ENCODE data around the gene LPAR1. TPM values are rescaled to one million over a fixed set of nuclear protein-coding genes. Genes with fewer than 3 reads are reported as not detected.

Gene LPAR1
- total and polyA plus RNA-seq, 10 of the 15 experiments (the other 5 are each of a cell fraction or from before 2014, with no cell fraction given): 3.3 to 12.9 (median 8.4) TPM

GRCh38 chr9:110971234-110971633 lies 67.0 kb downstream of the LPAR1 start:
- WGBS (ENCODE audit: insufficient coverage, insufficient replicate concordance, low lambda C conversion rate, missing lambda C conversion rate): 89% methylated on average over 2 of the region's 2 CpGs
- Histone ChIP-seq H4K20me1 (ENCODE audit: control insufficient read depth, insufficient read depth) (no peaks in the 10 kb centered on the region), H3K79me2 (ENCODE audit: control insufficient read depth, insufficient read depth, low read length) (no peaks in the 10 kb centered on the region), H3K27me3 (replicated peaks in 1 of 2; ENCODE audit: control insufficient read depth in 2 of 2, insufficient read depth in 2 of 2, low read length in 1 of 2) (no peaks in the 10 kb centered on the region), H3K4me1 (ENCODE audit: control insufficient read depth, insufficient read depth, low read length) (no peaks in the 10 kb centered on the region), H3K27ac (ENCODE audit: control insufficient read depth, insufficient read depth) (no peak overlapping the region), H3K4me2 (ENCODE audit: control insufficient read depth, insufficient read depth) (no peak overlapping the region), H3K9me3 (replicated peaks; ENCODE audit: control insufficient read depth, insufficient read depth, low read length) (no peaks in the 10 kb centered on the region), H2AFZ (ENCODE audit: control insufficient read depth, low read depth, low read length) (no peak overlapping the region), H3K36me3 (ENCODE audit: control insufficient read depth in 2 of 2, insufficient read depth in 2 of 2, low read length in 1 of 2) (no peaks in the 10 kb centered on the region), H3K4me3 (no peak overlapping the region), H3K9ac (ENCODE audit: control insufficient read depth, insufficient read depth, low read length) (no peak overlapping the region)
- intact Hi-C loops (cut with micrococcal nuclease; ENCODE audit: unreplicated experiment) (no loop called here), in situ Hi-C loops (cut with MboI) (no loop called here)
- TF ChIP-seq ZNF24 (IDR thresholded peaks at IDR 0.05) (no peak), NR2C2 (IDR thresholded peaks at IDR 0.05; ENCODE audit: borderline replicate concordance, control insufficient read depth, insufficient read length, low read depth) (no peak), FOXM1 (IDR thresholded peaks at IDR 0.05; ENCODE audit: low read depth, low read length) (no peak), ETV6 (conservative IDR thresholded peaks at IDR 0.05 in 1 of 2, IDR thresholded peaks at IDR 0.05 in 1 of 2; ENCODE audit: borderline replicate concordance in 1 of 2, low read depth in 1 of 2) (no peak), ZNF384 (IDR thresholded peaks at IDR 0.05; ENCODE audit: borderline replicate concordance, low read depth, low read length) (no peak), SMARCA5 (IDR thresholded peaks at IDR 0.05) (no peak), KAT2A (conservative IDR thresholded peaks at IDR 0.05; ENCODE audit: control insufficient read depth, low read depth, low read length) (no peak), LARP7 (IDR thresholded peaks at IDR 0.05) (no peak)
- TF ChIP-seq, protein P1, sequence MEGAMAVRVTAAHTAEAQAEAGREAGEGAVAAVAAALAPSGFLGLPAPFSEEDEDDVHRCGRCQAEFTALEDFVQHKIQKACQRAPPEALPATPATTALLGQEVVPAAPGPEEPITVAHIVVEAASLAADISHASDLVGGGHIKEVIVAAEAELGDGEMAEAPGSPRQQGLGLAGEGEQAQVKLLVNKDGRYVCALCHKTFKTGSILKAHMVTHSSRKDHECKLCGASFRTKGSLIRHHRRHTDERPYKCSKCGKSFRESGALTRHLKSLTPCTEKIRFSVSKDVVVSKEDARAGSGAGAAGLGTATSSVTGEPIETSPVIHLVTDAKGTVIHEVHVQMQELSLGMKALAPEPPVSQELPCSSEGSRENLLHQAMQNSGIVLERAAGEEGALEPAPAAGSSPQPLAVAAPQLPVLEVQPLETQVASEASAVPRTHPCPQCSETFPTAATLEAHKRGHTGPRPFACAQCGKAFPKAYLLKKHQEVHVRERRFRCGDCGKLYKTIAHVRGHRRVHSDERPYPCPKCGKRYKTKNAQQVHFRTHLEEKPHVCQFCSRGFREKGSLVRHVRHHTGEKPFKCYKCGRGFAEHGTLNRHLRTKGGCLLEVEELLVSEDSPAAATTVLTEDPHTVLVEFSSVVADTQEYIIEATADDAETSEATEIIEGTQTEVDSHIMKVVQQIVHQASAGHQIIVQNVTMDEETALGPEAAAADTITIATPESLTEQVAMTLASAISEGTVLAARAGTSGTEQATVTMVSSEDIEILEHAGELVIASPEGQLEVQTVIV (IDR thresholded peaks at IDR 0.05; ENCODE audit: borderline replicate concordance, partially characterized antibody): no peak
- TF ChIP-seq, protein P2, sequence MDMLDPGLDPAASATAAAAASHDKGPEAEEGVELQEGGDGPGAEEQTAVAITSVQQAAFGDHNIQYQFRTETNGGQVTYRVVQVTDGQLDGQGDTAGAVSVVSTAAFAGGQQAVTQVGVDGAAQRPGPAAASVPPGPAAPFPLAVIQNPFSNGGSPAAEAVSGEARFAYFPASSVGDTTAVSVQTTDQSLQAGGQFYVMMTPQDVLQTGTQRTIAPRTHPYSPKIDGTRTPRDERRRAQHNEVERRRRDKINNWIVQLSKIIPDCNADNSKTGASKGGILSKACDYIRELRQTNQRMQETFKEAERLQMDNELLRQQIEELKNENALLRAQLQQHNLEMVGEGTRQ (IDR thresholded peaks at IDR 0.05; ENCODE audit: borderline replicate concordance, low read depth, low read length): no peak
- TF ChIP-seq, protein P3, sequence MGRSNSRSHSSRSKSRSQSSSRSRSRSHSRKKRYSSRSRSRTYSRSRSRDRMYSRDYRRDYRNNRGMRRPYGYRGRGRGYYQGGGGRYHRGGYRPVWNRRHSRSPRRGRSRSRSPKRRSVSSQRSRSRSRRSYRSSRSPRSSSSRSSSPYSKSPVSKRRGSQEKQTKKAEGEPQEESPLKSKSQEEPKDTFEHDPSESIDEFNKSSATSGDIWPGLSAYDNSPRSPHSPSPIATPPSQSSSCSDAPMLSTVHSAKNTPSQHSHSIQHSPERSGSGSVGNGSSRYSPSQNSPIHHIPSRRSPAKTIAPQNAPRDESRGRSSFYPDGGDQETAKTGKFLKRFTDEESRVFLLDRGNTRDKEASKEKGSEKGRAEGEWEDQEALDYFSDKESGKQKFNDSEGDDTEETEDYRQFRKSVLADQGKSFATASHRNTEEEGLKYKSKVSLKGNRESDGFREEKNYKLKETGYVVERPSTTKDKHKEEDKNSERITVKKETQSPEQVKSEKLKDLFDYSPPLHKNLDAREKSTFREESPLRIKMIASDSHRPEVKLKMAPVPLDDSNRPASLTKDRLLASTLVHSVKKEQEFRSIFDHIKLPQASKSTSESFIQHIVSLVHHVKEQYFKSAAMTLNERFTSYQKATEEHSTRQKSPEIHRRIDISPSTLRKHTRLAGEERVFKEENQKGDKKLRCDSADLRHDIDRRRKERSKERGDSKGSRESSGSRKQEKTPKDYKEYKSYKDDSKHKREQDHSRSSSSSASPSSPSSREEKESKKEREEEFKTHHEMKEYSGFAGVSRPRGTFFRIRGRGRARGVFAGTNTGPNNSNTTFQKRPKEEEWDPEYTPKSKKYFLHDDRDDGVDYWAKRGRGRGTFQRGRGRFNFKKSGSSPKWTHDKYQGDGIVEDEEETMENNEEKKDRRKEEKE (IDR thresholded peaks at IDR 0.05): no peak
- TF ChIP-seq, protein P4, sequence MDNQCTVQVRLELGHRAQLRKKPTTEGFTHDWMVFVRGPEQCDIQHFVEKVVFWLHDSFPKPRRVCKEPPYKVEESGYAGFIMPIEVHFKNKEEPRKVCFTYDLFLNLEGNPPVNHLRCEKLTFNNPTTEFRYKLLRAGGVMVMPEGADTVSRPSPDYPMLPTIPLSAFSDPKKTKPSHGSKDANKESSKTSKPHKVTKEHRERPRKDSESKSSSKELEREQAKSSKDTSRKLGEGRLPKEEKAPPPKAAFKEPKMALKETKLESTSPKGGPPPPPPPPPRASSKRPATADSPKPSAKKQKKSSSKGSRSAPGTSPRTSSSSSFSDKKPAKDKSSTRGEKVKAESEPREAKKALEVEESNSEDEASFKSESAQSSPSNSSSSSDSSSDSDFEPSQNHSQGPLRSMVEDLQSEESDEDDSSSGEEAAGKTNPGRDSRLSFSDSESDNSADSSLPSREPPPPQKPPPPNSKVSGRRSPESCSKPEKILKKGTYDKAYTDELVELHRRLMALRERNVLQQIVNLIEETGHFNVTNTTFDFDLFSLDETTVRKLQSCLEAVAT (IDR thresholded peaks at IDR 0.05): no peak
- ATAC-seq (no peak), DNase-seq (ENCODE audit: low read depth, low spot score) (no peak), FAIRE-seq (no peak)
- ChIA-PET RAD21 (ENCODE audit: unreplicated experiment) (no interaction called here), CTCF (no interaction called here), POLR2A (no interaction called here), SMC1A (ENCODE audit: uncharacterized antibody, unreplicated experiment) (interaction anchor here (0.9 to 2.6 kb wide), 3 partner anchors 9 to 24 kb away, joined by 3 to 12 read pairs (median 3); no protein-coding TSS in a partner anchor)
- BruUV-seq (replicated peaks): no TSS peak

All from GM12878 (cell line).